Testis (tissue), 3 donors: ENCODE results near the gene RPS15A. TPM values are rescaled to one million over a fixed set of nuclear protein-coding genes. Genes with fewer than 3 reads are reported as not detected.
A peak's percentile ranks its signal among the peaks of the same experiment; 100 is the strongest.
"Not testable (repeated sequence)": the region's sequence is repeated elsewhere in the genome, so short reads cannot be mapped to it uniquely, and the experiment has no call there.

ENCODE experiments used
- DNase-seq: peaks from one replicate; pipeline ENCODE4 v3.0.0-alpha.2; 2019
- H3K27ac ChIP-seq, 2 donors: fragments of 200-600 bp; sonication (generic); one replicate each; pipeline ENCODE4 v1.5.1; 2019
- H3K27me3 ChIP-seq: fragments of 200-600 bp; sonication (generic); one replicate; pipeline ENCODE4 v1.5.1; 2019
- H3K36me3 ChIP-seq: fragments of 200-600 bp; sonication (generic); one replicate; pipeline ENCODE4 v1.5.1; 2017; ENCODE audit warnings: low read depth; ENCODE audit errors: missing control alignments
- H3K4me1 ChIP-seq: fragments of 200-600 bp; sonication (generic); one replicate; pipeline ENCODE4 v1.5.1; 2019
- H3K4me3 ChIP-seq, 2 donors: fragments of 200-600 bp; sonication (generic); one replicate each; pipeline ENCODE4 v1.5.1; 2017 to 2019
- H3K9me3 ChIP-seq: fragments of 200-600 bp; sonication (generic); one replicate; pipeline ENCODE4 v1.5.1; 2017
- CTCF ChIP-seq, 3 experiments: fragments of 450-650 bp in 2 of 3; fragments of 200-600 bp in 1 of 3; sonication (generic) in 1 of 3; IDR thresholded peaks; one replicate each; pipeline ENCODE4 v1.5.1; 2016 to 2019; ENCODE audit warnings: antibody characterized with exemption in 3 of 3, mild to moderate bottlenecking in 2 of 3, moderate library complexity in 1 of 3
- WGBS, 2 donors: methylation state at CpG; one replicate each; pipeline ENCODE4 v1.1.5; 2018; 5-methylcytosine and 5-hydroxymethylcytosine counted together
- intact Hi-C: fragments of 100-400 bp; cut with DNase I; formaldehyde crosslinking; loops from one replicate; pipeline ENCODE4 v1.15.1; 2023; ENCODE audit warnings: low total_unique reads
- polyA plus RNA-seq: library from polyadenylated mRNA; stranded (reverse); fragments of 350-450 nt; fragmentation: Illumina TruSeq; extraction: RNeasy Lipid Tissue Mini Kit (QIAGEN cat#74804); gene quantifications from one replicate; pipeline ENCODE4 v1.2.3, GENCODE V29; 2014; ENCODE audit warnings: low read depth, low replicate concordance; ENCODE audit not compliant: insufficient read depth
- total RNA-seq, 2 donors: library from RNA; depleted of rRNA; stranded (reverse); fragments of >200 nt; gene quantifications; one replicate each; pipeline ENCODE4 v1.2.3, GENCODE V29; 2016

Gene RPS15A
- total and polyA plus RNA-seq, 3 donors from 2014 or later = 342 to 1,223 (median 970) TPM

- H3K27me3 ChIP-seq, H3K4me1 ChIP-seq, H3K27ac ChIP-seq, H3K36me3 ChIP-seq, H3K9me3 ChIP-seq, intact Hi-C loops, H3K4me3 ChIP-seq: not testable (repeated sequence)
- 12 to 24% methylated on average over 13 to 19 of the region's 21 CpGs for WGBS, 2 donors
- DNase-seq = peak; percentile 55
- peak; percentile 28 to 62 (median 59) for TF ChIP-seq CTCF (IDR thresholded peaks at IDR 0.05)
Observed at GRCh38 chr16:18759598-18760520, 30.3 kb downstream of the RPS15A start.

- intact Hi-C loops = not testable (repeated sequence)
- 79% methylated on average over 2 of the region's 10 CpGs; no CpG with 5 or more reads in 1 of the 2 donors for WGBS, 2 donors
Observed at GRCh38 chr16:18757960-18758660, 32.0 kb downstream of the RPS15A start.

GRCh38 chr16:18756639-18757038, 33.5 kb downstream of the RPS15A start:
- DNase-seq, H3K27ac ChIP-seq, H3K27me3 ChIP-seq, H3K4me1 ChIP-seq, H3K4me3 ChIP-seq, intact Hi-C loops, H3K36me3 ChIP-seq, H3K9me3 ChIP-seq: not testable (repeated sequence)
- WGBS, 2 donors = 84 to 90% methylated on average over 9 of the region's 9 CpGs

More at GRCh38 chr16:18757960-18758660, 32.0 kb downstream of the RPS15A start:
- DNase-seq, H3K4me1 ChIP-seq, H3K4me3 ChIP-seq, H3K9me3 ChIP-seq, H3K27ac ChIP-seq, H3K27me3 ChIP-seq, H3K36me3 ChIP-seq: not testable (repeated sequence)

GRCh38 chr16:18742870-18743269, 47.3 kb downstream of the RPS15A start:
- H3K36me3 ChIP-seq, DNase-seq, H3K9me3 ChIP-seq, H3K4me3 ChIP-seq, H3K27me3 ChIP-seq, H3K27ac ChIP-seq, H3K4me1 ChIP-seq, intact Hi-C loops: not testable (repeated sequence)
- 73% methylated on average over 2 of the region's 8 CpGs; no CpG with 5 or more reads in 1 of the 2 donors for WGBS, 2 donors

- H3K4me1 ChIP-seq, DNase-seq, H3K4me3 ChIP-seq, H3K36me3 ChIP-seq, H3K9me3 ChIP-seq, intact Hi-C loops, H3K27ac ChIP-seq, H3K27me3 ChIP-seq: not testable (repeated sequence)
- no CpG with 5 or more reads among the region's 3 CpGs for WGBS, 2 donors
Observed at GRCh38 chr16:18740027-18740426, 50.1 kb downstream of the RPS15A start.

GRCh38 chr16:18738768-18739167, 51.4 kb downstream of the RPS15A start:
- H3K4me3 ChIP-seq, intact Hi-C loops, H3K36me3 ChIP-seq, DNase-seq, H3K27me3 ChIP-seq, H3K9me3 ChIP-seq, H3K27ac ChIP-seq, H3K4me1 ChIP-seq: not testable (repeated sequence)
- WGBS, 2 donors = 71 to 77% methylated on average over 4 of the region's 4 CpGs

GRCh38 chr16:18734279-18734678, 55.9 kb downstream of the RPS15A start:
- intact Hi-C loops, H3K4me1 ChIP-seq, H3K27ac ChIP-seq, H3K27me3 ChIP-seq, H3K36me3 ChIP-seq, DNase-seq, H3K9me3 ChIP-seq, H3K4me3 ChIP-seq: not testable (repeated sequence)
- WGBS, 2 donors = 40 to 77% methylated on average over 1 to 27 of the region's 27 CpGs

Other genes starting within 250 kb of the RPS15A start
- 100 to 1,000 TPM in 1 of 2 donors, 10 to 100 TPM in 1; 57.0 to 108 TPM for gene NOMO2, start 228.2 kb downstream of the RPS15A start, total RNA-seq
- gene NOMO2, start 228.2 kb downstream of the RPS15A start, polyA plus RNA-seq = 81.6 TPM
- gene ARL6IP1, start 11.2 kb upstream of the RPS15A start, total RNA-seq = 100 to 1,000 TPM; 392 TPM
- gene ARL6IP1, start 11.2 kb upstream of the RPS15A start, polyA plus RNA-seq = 219 TPM
- 100 to 1,000 TPM; 113 to 138 TPM for gene SMG1, start 136.1 kb upstream of the RPS15A start, total RNA-seq
- gene SMG1, start 136.1 kb upstream of the RPS15A start, polyA plus RNA-seq = 32.3 TPM
- gene TMC7, start 193.6 kb upstream of the RPS15A start, total RNA-seq = 10 to 100 TPM in 1 of 2 donors, 1 to 10 TPM in 1; 9.8 to 14.6 TPM
- 33.0 TPM for gene TMC7, start 193.6 kb upstream of the RPS15A start, polyA plus RNA-seq